SK-N-SH treated with all-trans-retinoic acid at 6 μM for 48 hours (cell line): Measurements from ENCODE around the gene SEMA3G.

ENCODE experiments used
- ATAC-seq: fragments of 200-7000 bp; cut with Tn5 transposase; 3 replicates; pipeline ENCODE4 v1.9.1; 2020; ENCODE audit warnings: mild to moderate bottlenecking, moderate library complexity
- BACH2 ChIP-seq: fragments of 250-450 bp; sonication (Bioruptor Pico); IDR thresholded peaks from 2 replicates; pipeline ENCODE4 v1.9.0; 2021; ENCODE audit warnings: mild to moderate bottlenecking, borderline replicate concordance
- CREB5 ChIP-seq: fragments of 250-450 bp; sonication (Bioruptor Pico); IDR thresholded peaks from 2 replicates; pipeline ENCODE4 v1.5.1; 2020; ENCODE audit warnings: low read depth, mild to moderate bottlenecking, moderate library complexity
- CSDC2 ChIP-seq: fragments of 250-450 bp; sonication (Bioruptor Pico); IDR thresholded peaks from 2 replicates; pipeline ENCODE4 v1.5.0; 2020; ENCODE audit warnings: mild to moderate bottlenecking, moderate library complexity
- CSRNP3 ChIP-seq: fragments of 250-450 bp; sonication (Bioruptor Pico); IDR thresholded peaks from 2 replicates; pipeline ENCODE4 v1.5.1; 2021; ENCODE audit warnings: mild to moderate bottlenecking, moderate library complexity
- ESRRG ChIP-seq: fragments of 250-450 bp; sonication (Bioruptor Pico); IDR thresholded peaks from 2 replicates; pipeline ENCODE4 v1.6.1; 2021; ENCODE audit warnings: mild to moderate bottlenecking
- ISL1 ChIP-seq: fragments of 250-450 bp; sonication (Bioruptor Pico); IDR thresholded peaks from 2 replicates; pipeline ENCODE4 v2.1.2; 2022; ENCODE audit warnings: mild to moderate bottlenecking, moderate library complexity
- PATZ1 ChIP-seq: fragments of 250-450 bp; sonication (Bioruptor Pico); IDR thresholded peaks from 2 replicates; pipeline ENCODE4 v1.8.0; 2020; ENCODE audit warnings: mild to moderate bottlenecking, moderate library complexity, borderline replicate concordance
- POU6F1 ChIP-seq: fragments of 250-450 bp; sonication (Bioruptor Pico); IDR thresholded peaks from 2 replicates; pipeline ENCODE4 v1.8.0; 2021; ENCODE audit warnings: low read depth, mild to moderate bottlenecking, moderate library complexity, borderline replicate concordance
- RARB ChIP-seq: fragments of 250-450 bp; sonication (Bioruptor Pico); IDR thresholded peaks from 2 replicates; pipeline ENCODE4 v1.8.0; 2021; ENCODE audit warnings: mild to moderate bottlenecking, moderate library complexity
- SNAI2 ChIP-seq: fragments of 250-450 bp; sonication (Bioruptor Pico); IDR thresholded peaks from 2 replicates; pipeline ENCODE4 v1.5.0; 2020; ENCODE audit warnings: mild to moderate bottlenecking, moderate library complexity
- TCF4 ChIP-seq: fragments of 250-450 bp; sonication (Bioruptor Pico); IDR thresholded peaks from 2 replicates; pipeline ENCODE4 v1.8.0; 2021; ENCODE audit warnings: mild to moderate bottlenecking, moderate library complexity, borderline replicate concordance
- TSHZ2 ChIP-seq: fragments of 250-450 bp; sonication (Bioruptor Pico); IDR thresholded peaks from 2 replicates; pipeline ENCODE4 v1.5.0; 2020; ENCODE audit warnings: mild to moderate bottlenecking, moderate library complexity
- ZC3H10 ChIP-seq: fragments of 250-450 bp; sonication (Bioruptor Pico); IDR thresholded peaks from 2 replicates; pipeline ENCODE4 v1.5.1; 2021; ENCODE audit warnings: mild to moderate bottlenecking, moderate library complexity
- ZFP3 ChIP-seq: fragments of 250-450 bp; sonication (Bioruptor Pico); IDR thresholded peaks from 2 replicates; pipeline ENCODE4 v1.5.0; 2020; ENCODE audit warnings: mild to moderate bottlenecking, moderate library complexity
- ZFP30 ChIP-seq: fragments of 450-650 bp; formaldehyde crosslinking; IDR thresholded peaks from 2 replicates; pipeline ENCODE4 v1.5.0; 2022; ENCODE audit warnings: mild to moderate bottlenecking, moderate library complexity
- ZNF565 ChIP-seq: fragments of 450-650 bp; formaldehyde crosslinking; conservative IDR thresholded peaks from 2 replicates; pipeline ENCODE4 v1.5.0; 2020; ENCODE audit warnings: low read depth, mild to moderate bottlenecking, moderate library complexity
- ZNF70 ChIP-seq: fragments of 450-650 bp; formaldehyde crosslinking; IDR thresholded peaks from 2 replicates; pipeline ENCODE4 v1.5.0; 2020; ENCODE audit warnings: mild to moderate bottlenecking, moderate library complexity
- ZNF8 ChIP-seq: fragments of 450-650 bp; formaldehyde crosslinking; IDR thresholded peaks from 2 replicates; pipeline ENCODE4 v1.5.0; 2020; ENCODE audit warnings: mild to moderate bottlenecking, moderate library complexity

SEMA3G gene

GRCh38 chr3:52399593-52399992, 45.3 kb downstream of the SEMA3G start:
- ATAC-seq, result peak; percentile 4; the same call in 2 of the 3 replicates
- TF ChIP-seq ESRRG (CRISPR knock-in tag), result no peak
- no peak for TF ChIP-seq CSDC2 (CRISPR knock-in tag)
- no peak for TF ChIP-seq TCF4
- TF ChIP-seq ISL1, result no peak
- TF ChIP-seq ZNF8 (CRISPR knock-in tag), result no peak
- no peak for TF ChIP-seq SNAI2
- no peak for TF ChIP-seq BACH2 (CRISPR knock-in tag)
- TF ChIP-seq TSHZ2 (CRISPR knock-in tag), result no peak
- no peak for TF ChIP-seq ZC3H10 (CRISPR knock-in tag)

- TF ChIP-seq ZFP3 (CRISPR knock-in tag) (no peak), SNAI2 (no peak), ZFP30 (no peak)
- no peak for ATAC-seq
These were observed 45.8 kb downstream of the SEMA3G start for GRCh38 chr3:52399131-52399530.

- ATAC-seq, result peak; percentile 7
- TF ChIP-seq POU6F1 (no peak), SNAI2 (no peak), ESRRG (CRISPR knock-in tag) (no peak), BACH2 (CRISPR knock-in tag) (no peak), ISL1 (no peak), ZNF565 (CRISPR knock-in tag) (no peak), ZFP3 (CRISPR knock-in tag) (no peak), CSDC2 (CRISPR knock-in tag) (no peak), RARB (CRISPR knock-in tag) (no peak), TSHZ2 (CRISPR knock-in tag) (no peak), PATZ1 (CRISPR knock-in tag) (no peak), ZNF70 (no peak), CREB5 (CRISPR knock-in tag) (no peak), CSRNP3 (CRISPR knock-in tag) (no peak)
- TF ChIP-seq, all 23 proteins: peak for 0
These were observed 46.2 kb downstream of the SEMA3G start for GRCh38 chr3:52398670-52399081.
